Globus pallidus (tissue), 1 donor: ENCODE measurements around the gene MTIF2.
"Not testable (repeated sequence)": the region's sequence is repeated elsewhere in the genome, so short reads cannot be mapped to it uniquely, and the experiment has no call there.

Experiments
- DNase-seq: peaks from one replicate; pipeline ENCODE4 v3.0.0-alpha.2; 2015; ENCODE audit warnings: low spot score

MTIF2 gene

GRCh38 chr2:55191888-55192287 is 77.1 kb downstream of the MTIF2 start:
- not testable (repeated sequence) for DNase-seq

- DNase-seq: not testable (repeated sequence)
Observed at GRCh38 chr2:55186837-55187236, 82.2 kb downstream of the MTIF2 start.
